Lower leg skin (tissue), 3 donors: ENCODE results near the gene TEX264.

Source experiments
- POLR2A ChIP-seq, 2 donors: fragments of 450-650 bp; IDR thresholded peaks; one replicate each; pipeline ENCODE4 v1.6.1; 2016 to 2017; ENCODE audit warnings: antibody characterized with exemption in 2 of 2, mild to moderate bottlenecking in 1 of 2, moderate library complexity in 1 of 2
- TF ChIP-seq, protein P1 (sequence below), 3 donors: fragments of 450-650 bp; IDR thresholded peaks; one replicate each; pipeline ENCODE4 v1.5.1; 2016; ENCODE audit warnings: antibody characterized with exemption in 3 of 3, mild to moderate bottlenecking in 3 of 3, moderate library complexity in 2 of 3

DNA sequence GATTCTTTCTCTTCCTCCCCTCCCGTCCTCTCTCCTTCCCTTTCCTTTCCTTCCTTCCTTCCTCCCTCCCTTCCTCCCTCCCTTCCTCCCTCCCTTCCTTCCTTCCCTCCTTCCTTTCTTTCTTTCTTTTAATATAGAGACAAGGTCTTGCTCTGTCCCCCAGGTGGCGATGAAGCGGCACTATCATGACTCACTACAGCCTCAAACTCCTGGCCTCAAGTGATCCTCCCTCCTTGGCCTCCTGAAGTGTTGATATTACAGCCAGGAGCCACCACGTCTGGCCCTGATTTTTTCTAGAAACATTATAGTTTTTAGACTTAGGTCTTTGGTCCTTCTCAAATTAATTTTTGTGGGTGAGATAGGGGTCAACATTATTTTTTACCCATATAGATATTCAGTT lies 51.3 kb downstream of the TEX264 start:
- TF ChIP-seq, protein P1, sequence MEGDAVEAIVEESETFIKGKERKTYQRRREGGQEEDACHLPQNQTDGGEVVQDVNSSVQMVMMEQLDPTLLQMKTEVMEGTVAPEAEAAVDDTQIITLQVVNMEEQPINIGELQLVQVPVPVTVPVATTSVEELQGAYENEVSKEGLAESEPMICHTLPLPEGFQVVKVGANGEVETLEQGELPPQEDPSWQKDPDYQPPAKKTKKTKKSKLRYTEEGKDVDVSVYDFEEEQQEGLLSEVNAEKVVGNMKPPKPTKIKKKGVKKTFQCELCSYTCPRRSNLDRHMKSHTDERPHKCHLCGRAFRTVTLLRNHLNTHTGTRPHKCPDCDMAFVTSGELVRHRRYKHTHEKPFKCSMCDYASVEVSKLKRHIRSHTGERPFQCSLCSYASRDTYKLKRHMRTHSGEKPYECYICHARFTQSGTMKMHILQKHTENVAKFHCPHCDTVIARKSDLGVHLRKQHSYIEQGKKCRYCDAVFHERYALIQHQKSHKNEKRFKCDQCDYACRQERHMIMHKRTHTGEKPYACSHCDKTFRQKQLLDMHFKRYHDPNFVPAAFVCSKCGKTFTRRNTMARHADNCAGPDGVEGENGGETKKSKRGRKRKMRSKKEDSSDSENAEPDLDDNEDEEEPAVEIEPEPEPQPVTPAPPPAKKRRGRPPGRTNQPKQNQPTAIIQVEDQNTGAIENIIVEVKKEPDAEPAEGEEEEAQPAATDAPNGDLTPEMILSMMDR (IDR thresholded peaks at IDR 0.05): no peak
- no peak for TF ChIP-seq POLR2A (IDR thresholded peaks at IDR 0.05)
